ENCODE measurements around the gene ITGB3BP.
"Not testable (repeated sequence)": the region's sequence is repeated elsewhere in the genome, so short reads cannot be mapped to it uniquely, and the experiment has no call there.

ITGB3BP gene, protein sequence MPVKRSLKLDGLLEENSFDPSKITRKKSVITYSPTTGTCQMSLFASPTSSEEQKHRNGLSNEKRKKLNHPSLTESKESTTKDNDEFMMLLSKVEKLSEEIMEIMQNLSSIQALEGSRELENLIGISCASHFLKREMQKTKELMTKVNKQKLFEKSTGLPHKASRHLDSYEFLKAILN

DNA sequence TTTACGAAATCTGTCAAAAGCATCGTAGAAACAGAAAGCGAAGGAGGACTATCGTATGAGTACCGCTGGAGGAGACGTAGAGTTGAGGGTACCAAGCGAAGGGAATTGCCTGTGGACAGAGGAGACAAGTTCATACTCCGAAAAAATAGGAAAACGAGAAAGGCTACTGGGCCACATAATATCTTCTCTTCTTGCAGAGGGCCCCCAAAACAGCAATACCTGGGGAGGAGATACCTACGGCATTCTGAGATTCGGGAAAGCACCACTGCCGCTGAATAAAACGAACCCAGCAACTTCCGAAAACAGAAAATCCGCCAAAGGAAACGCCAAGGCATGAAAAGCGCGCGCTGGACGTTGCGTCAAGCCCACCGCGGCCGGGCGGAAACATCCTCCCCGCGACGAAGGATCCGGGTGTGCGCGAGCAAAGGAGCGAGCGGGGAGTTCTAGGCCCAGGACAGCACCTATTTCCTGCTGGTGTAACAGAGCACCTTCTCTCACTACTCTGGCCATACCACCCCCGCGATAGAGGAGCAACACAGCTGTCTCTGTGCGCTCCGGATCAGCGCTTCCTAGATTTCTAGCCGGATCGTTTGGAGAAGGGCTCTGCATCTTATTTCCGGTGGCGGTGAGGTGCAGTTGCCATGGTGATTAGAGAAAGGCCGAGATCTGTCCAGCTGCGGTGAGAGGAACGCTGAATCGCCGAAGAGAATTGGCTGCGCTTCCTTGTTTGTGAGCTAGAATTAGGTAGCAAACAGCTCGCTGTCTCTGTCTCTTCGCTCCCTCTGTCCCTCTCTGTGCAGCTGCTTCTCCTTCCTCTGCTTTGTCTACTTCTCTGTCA, at the start of gene ITGB3BP, which contains the start of gene EFCAB7:
ITGB3BP (minus strand) TSS at position 335 of the 838 bp plus-strand sequence; CDS start at position 243, 92 bp downstream.
EFCAB7 (plus strand) TSS at position 635 of the 838 bp plus-strand sequence. CDS start 2,048 bp downstream, outside the sequence.
- peak; percentile 92 for DNase-seq

DNA sequence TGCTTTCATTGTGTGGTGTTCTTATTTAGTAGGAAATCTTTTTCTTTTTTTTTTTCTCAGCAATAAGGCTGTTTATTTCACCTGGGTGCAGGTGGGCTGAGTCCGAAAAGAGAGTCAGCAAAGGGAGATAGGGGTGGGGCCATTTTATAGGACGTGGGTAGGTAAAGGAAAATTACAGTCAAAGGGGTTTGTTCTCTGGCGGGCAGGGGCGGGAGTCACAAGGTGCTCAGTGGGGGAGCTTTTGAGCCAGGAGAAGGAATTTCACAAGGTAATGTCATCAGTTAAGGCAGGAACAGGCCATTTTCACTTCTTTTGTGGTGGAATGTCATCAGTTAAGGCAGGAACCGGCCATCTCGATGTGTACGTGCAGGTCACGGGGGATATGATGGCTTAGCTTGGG, 49.7 kb upstream of the ITGB3BP start:
- DNase-seq, result not testable (repeated sequence)

DNA sequence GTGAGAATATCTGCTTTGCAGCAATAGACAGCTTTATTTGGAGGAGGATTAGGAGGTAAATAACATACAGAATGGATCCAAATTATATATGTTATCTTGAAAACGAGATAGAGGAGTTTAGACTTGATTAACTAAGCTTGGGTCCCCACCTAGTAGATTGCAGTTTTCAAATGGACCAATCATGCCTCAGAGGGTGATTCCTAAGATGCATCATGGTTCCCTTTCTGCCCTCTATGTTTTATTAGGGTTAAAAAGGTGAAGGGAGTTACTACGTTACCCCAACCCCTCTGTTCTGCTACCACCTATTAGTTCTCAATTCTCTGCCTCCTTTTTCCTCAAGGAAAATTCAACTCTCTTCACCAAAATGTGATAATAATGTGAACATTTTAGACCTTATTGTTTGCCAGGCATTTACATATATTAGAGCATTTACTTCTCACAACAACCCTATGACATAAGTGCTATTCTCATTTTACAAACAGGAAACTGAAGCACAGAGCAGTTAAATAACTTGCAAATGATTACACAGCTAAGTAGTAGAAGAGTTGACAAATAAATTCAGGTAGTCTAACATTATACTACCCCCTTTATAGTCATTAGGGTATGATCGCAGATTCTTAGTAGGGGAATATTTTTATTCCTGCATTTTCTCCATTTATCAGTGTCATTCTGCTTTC, 46.8 kb upstream of the ITGB3BP start:
- DNase-seq, result no peak

DNA sequence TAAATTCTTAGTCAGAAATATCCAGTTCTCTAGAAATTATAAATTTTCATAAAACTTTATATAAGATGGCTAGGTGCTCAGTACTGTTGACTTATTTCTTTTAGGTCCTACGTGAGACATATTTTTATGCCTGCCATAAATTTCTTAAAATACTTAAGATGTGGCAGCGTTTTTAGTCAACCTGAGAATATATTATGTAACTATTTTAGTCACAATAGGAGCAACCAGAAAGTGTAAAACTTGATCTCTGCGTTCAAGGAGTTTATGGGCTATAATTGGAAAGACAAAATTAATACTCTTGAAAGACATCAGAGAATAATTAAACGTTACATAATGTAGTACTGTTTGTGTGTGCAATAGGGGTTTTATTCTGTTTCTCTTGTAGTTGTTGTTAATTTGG, 46.0 kb upstream of the ITGB3BP start:
- DNase-seq, result no peak

DNA sequence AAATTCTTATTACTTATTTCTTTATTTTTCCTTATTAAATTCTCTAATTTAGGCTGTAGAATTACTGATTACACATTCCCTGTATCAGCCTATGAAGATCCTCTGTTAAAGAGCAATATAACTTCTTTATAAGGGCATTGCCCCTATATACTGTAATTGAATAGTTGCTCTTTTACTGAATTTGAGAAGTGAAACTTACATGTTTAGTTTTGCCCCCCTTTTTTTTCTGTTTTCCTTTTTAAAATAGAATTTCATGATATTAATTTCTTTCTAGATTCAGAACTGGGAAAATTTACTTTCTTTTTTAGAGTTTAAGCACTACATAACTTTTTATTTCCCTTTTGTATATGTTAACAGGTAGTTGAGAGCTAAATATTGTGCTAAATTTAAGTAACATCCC, 40.7 kb upstream of the ITGB3BP start:
- no peak for DNase-seq

DNA sequence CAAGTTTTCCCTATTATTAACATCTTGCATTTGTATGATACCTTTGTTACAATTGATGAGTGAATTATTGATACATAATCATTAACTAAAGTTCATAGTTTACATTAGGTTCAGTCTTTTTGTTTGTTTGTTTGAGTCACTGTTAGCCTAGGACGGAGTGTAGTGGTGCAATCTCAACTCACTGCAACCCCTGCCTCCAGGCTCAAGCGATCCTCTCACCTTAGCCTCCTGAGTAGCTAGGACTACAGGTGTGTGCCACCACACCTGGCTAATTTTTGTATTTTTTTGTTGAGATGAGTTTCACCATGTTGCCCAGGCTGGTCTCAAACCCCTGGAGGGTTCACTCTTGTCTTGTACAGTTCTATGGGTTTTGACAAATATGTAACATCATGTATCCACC, 36.3 kb upstream of the ITGB3BP start:
- DNase-seq, result no peak

DNA sequence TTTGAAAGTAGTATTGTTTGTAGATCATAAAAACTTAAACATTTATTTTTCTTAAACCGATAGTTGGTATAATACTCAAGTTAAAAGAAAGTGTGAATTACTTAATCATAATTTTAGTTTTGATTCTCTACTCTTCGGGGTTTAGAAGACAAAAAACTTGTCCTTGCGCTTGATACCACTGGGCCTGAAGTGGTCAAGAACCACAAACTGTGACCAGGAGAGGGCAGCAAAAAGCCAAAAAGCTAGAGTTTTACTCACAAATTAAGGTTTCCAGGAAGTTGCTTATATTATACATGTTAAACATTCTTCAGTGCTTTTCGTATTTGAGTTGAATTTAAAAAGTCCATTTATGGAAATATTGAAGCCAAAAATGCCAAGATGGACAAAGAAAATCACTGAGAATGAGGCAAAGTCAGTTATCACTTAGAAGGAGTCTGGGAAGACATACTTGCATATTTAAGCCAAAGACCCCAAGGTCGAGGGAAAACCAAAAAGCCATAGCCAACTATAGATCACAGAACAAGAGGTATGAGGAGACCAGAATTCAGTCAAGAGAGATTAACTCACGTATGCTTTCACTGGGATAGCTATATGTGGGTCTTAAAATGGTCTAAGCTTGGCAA, 34.5 kb upstream of the ITGB3BP start:
- no peak for DNase-seq

DNA sequence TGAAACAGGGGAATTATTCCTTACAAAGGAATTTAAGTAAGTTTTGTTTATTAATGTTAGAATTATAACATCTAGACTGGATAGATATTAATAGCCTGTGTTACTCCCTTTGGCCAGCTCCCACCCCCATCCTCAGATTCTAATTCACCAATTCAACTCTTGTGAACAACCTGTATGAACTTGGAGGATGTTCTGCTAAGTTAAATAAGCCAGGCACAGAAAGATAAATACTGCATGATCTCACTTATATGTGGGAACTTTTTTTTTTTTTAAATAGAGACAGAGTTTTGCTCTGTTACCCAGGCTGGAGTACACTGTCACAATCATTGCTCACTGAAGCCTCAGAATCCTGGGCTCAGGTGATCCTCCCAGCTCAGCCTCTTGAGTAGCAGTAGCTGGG, 32.5 kb upstream of the ITGB3BP start:
- DNase-seq, result no peak

DNA sequence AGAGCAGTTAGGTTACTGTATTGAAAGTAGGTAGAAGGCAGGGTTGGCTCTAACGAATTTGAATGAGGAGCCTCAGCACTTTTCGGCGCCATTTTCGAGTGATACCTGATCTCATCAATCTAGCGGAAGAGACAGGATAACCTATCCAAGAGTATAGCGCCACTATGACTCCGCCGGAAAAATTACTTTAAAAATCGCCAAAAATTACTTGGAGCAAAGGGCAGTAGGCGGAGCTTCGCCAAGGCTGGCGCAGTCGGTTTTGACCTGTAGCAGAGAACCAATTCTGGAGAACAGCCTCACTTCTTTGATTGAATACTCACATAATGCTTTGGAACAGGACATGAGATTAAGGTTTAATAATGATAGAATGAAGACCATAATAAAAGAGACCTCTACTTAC, 25.9 kb upstream of the ITGB3BP start:
- DNase-seq, result no peak

DNA sequence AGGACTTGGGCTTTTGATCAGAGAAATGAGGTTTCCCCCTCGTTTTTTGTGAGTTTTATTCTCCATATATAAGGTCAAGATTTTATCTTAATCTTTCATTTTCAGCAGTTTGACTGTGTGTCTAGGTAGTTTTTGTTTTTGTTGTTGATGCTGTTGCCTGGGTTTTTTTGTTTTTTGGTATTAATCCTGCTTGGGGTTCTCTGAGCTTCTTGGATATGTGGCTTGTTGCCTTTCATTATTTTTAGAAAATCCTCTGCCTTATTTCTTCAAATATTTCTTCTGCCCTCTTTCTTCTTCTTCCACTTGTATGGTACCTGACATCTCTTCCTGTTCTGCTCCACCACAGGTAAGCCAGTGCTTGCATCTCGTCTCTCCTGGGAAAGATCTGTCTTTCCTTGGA, 25.3 kb upstream of the ITGB3BP start:
- DNase-seq, result no peak

DNA sequence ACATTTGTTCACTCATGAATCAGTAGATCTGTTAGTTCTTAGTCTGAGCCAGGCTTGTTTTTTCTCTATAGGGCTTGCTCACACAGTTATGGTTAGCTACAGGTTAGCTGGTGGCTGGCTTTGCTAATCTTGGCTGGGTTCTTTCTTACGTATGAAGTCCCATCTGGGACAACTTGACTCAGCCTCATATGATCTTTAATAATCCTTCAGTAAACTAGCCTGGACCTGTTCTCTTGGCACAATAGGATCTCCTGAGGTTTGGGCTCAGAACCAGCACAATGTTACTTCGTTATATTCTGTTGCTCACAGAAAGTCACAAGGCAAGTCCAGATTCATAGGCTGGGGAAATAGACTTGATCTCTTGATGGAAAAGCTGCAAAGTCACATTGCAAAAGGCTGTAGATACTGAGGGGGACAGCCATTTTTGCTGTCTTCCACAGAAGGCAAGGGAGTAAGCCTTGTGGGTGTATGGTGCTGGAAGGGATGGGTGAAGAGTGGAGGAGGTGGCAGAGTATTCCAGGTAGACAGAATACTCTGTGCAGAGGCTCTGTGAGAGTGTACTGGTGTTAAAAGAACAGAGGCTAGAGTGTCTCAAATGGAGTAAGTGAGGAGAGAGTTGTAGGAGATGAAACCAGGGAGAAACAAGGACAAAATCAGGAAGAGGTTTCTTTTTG, 24.7 kb upstream of the ITGB3BP start:
- no peak for DNase-seq

DNA sequence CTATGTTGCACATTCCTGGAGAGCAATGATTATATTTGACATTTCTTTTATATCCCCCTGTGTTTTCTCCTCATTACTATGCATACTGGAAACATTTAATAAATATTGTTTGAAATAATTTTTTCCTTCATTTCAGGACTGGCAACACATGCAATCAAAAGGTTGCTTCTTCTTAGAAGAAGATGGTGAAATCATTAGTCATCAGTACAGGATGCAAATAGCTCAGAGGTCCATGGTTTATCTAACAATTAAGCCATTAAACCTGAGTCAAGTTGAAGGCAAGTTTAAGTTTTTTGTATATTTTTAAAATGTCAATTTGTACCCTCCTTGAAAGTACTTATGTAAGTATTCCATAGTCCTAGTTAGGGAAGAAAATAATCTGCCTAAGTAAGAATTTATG, 22.8 kb upstream of the ITGB3BP start:
- no peak for DNase-seq

DNA sequence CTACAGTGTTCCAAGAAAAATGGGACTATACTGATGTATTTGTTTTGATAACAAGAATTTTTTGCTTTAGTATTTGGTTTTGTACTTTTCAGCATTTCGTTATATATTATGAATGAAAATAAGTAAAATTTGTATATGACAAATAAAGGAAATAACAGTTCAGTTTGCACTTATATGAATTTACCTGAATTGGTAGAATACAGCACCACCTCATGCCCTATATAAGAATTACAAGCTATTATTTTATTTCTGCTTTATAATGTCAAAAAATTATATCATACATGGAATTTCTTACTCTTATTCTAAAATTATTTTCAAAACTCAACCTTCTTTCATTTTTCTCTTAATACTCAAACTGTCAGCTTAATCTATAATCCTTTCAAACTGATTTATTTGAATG, 14.9 kb upstream of the ITGB3BP start:
- no peak for DNase-seq

DNA sequence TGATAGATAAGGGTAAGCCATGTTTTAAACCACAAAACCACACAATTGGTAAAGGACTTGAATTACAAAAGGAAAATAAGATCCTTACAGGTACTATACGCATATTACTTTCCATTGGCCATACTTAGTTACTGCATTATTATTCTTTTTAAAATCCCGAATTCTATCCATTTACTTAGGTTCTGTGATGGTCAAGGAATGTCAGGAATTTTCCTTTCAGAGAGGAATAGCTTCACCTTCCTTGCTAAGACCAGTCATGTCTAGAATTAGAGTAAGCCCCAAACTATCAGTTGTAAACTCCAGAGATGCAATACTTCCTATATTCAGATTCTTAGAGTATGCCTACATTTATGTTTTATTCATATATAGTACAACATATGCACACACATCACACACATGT, 14.0 kb upstream of the ITGB3BP start:
- DNase-seq, result no peak

DNA sequence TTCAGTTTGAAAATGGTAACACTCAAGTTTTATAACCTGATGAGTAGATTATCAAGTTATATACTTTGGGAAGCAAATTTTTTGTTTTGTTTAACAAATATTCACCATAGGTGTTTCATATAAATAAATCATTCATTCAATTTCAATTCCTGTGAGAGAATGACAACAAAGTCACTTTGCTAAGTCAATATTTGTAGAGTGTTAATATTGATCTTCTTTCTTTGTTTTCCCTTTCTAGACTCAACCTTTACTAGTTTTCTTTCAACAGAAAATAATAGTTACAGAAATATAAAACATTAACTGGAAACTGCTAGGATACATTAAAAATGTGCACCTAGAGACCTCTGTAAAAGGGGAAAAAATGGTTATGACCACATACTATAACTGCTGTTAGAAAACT, 11.4 kb upstream of the ITGB3BP start:
- no peak for DNase-seq

DNA sequence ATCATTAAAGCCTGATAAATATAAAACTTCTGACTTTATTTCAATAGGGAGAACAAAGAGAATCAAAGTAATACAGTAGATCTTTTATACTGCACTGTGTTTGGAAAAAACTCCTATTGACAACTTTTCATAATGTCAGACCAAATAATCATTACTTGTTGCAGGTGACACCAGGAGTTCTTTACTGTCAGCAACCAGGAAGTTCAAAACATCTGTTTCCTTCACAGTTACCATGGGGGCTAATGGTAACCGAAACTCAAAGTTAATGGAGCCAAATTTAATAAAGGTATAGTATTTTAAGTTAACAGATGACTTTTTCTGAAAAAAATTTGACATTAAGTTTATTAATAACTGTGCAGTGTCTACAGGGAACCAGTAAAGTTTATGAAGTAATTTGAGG, 10.9 kb upstream of the ITGB3BP start:
- no peak for DNase-seq

DNA sequence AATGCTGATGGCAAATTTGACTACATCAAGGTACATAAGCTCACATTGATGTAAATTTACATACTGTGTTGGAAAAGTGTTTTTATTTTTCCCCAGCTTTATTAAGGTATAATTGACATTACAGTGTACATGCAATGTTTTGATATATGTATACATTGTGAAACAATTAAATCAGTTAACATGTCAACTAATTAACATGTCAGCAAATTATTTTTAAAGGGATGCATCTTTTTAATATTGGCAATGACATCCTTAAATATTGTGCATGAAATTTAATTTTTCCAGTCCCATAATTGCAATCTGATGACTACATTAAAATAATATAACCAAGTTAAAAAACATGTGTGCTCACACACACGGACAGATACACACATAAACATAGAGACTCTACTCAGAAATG, 9.7 kb upstream of the ITGB3BP start:
- DNase-seq, result no peak

DNA sequence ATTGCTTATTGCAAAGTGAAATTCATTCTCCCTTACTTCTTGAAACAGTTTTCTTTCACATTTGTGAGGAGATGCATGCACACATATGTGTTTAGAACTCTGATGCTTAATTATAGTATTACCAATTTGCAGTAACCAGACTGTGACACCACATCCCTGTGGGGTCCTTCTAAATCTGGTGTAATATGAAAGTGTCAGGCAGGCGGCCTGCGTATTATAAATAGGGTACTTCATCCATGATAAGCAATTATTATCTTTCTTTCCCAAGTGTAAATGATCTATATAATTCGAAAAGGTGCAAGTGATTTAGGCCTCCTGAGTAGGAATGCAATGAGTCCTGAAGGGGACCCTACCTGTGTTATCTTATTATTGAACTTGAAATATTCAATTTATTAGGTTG, 1.2 kb upstream of the ITGB3BP start:
- no peak for DNase-seq

DNA sequence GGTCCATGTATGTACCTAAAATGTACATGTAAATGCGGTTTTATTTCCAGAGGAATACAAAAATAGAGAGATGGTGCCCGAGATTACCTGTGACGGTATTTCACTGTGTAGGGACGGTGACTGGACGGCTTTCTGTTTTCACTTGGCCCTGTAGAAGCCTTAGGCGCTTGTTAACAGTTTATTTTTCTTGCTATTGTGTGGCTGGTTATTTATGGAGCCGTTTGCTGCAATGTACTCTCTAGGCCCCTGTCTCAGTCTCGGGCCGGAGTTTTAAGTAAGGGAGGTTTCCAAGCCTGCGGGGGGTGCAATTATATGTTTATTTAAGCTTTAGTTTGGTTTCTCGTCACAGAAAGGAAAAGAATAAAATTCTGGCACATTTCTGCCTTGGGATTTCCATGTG, 713 bp upstream of the ITGB3BP start:
- no peak for DNase-seq

DNA sequence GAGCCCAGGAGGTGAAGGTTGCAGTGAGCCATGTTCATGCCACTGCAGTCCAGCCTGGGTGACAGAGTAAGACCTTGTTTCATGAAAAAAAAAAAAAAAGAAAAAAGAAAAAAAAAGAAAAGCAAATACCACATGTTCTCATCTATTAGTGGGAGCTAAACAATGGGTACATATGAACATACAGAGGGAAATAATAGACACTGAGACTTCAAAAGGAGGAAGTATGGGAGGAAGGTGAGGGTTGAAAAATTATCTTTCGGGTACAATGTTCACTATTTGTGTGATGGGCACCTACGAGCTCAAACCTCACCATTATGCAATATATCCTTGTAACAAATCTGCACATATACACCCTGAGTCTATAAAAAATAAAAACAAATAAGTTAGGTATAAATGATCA, 6.4 kb downstream of the ITGB3BP start:
- DNase-seq, result no peak

DNA sequence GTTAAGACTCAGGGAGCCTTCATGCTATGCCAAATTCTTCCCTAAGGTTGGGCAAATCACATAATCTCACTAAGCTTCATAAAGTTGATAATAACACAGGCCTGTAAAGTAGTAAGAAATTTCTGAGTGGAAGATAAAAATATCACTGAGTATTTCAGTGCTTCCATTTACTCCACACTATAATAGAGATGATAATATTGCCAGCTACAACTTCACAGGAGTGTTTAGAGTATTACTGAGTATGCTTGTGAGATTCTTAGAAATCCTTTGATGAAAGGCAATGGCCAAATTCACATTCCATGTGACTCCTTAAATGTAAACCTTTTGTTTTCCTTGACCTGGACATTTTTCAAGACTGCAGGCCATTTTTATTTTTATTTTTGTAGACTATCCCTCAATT, 10.4 kb downstream of the ITGB3BP start:
- DNase-seq, result no peak

DNA sequence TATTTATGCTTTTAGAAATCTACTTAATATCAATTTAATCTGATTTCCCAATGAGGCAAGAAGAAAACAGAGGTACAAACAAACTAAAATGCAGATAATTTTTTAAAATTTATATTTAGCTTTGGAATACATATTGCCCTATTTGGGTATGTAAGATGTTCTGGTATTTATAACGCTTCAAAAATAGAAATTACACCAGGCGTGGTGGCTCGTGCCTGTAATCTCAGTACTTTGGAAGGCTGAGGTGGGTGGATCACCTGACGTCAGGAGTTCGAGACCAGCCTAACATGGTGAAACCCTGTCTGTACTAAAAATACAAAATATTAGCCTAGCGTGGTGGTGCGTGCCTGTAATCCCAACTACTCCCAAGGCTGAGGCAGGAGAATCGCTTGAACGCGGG, 13.3 kb downstream of the ITGB3BP start:
- DNase-seq, result no peak

DNA sequence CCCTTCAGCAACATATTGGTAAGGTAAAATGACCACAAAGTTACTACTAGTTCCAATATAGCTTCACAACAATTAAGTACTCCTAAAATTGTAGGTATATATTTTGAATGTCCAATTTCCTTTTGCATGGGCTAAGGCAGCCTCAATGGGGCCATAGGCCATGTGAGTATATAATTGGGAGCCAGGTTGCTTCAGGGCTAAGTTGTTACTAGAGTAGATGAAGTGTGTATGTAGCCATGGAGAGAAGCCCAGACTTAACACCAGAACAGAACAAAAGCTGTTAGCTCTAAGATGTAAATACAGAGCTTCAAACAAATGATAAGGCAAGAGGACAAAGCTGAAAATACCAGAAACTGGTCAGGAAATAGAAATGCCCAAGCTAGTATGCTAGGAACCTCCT, 16.2 kb downstream of the ITGB3BP start:
- no peak for DNase-seq
